ENCODE results near the gene NPM1. TPM values are rescaled to one million over a fixed set of nuclear protein-coding genes. Genes with fewer than 3 reads are reported as not detected.

NPM1 gene
- total RNA-seq, 2 donors from 2014 or later: 286 to 408 TPM

Small RNA genes within 50 kb of the gene (microRNA-seq; reads per million reads assigned to microRNA genes)
- gene MIR3912: 2.0 to 3.3 reads per million in 2 donors

Other genes starting within 250 kb of the NPM1 start
- not detected for gene TLX3, start 78.6 kb upstream of the NPM1 start, total RNA-seq
- gene FGF18, start 31.8 kb downstream of the NPM1 start, total RNA-seq: 1 to 10 TPM; 2.1 to 2.8 TPM